K562 (cell line): ENCODE data around the gene PLEKHM2. TPM values are rescaled to one million over a fixed set of nuclear protein-coding genes. Genes with fewer than 3 reads are reported as not detected.

Source experiments
- BHLHE40 ChIP-seq: IDR thresholded peaks from 2 replicates; pipeline ENCODE4 v1.6.1; 2011; ENCODE audit warnings: low read length, improper control_type of control experiment
- ELF4 ChIP-seq: fragments of 450-650 bp; formaldehyde crosslinking; IDR thresholded peaks from 2 replicates; pipeline ENCODE4 v1.4.0; 2022; ENCODE audit warnings: missing genetic modification characterization
- ETV5 ChIP-seq: sonication (generic); formaldehyde crosslinking; IDR thresholded peaks from 2 replicates; pipeline ENCODE4 v1.4.0; 2020; ENCODE audit warnings: low read depth, mild to moderate bottlenecking, missing genetic modification reagents
- FOXP1 ChIP-seq: sonication (generic); formaldehyde crosslinking; IDR thresholded peaks from 2 replicates; pipeline ENCODE4 v1.8.0; 2022; ENCODE audit warnings: mild to moderate bottlenecking, missing genetic modification reagents
- HIVEP1 ChIP-seq: fragments of 250-450 bp; sonication (Bioruptor Pico); IDR thresholded peaks from 2 replicates; pipeline ENCODE4 v1.4.0; 2020; ENCODE audit warnings: mild to moderate bottlenecking
- L3MBTL2 ChIP-seq: fragments of 450-650 bp; IDR thresholded peaks from 2 replicates; pipeline ENCODE4 v1.6.1; 2016; ENCODE audit warnings: mild to moderate bottlenecking, moderate library complexity
- LCOR ChIP-seq: sonication (generic); formaldehyde crosslinking; IDR thresholded peaks from 2 replicates; pipeline ENCODE4 v1.8.0; 2022; ENCODE audit warnings: mild to moderate bottlenecking, missing genetic modification reagents
- MTA3 ChIP-seq: fragments of 450-650 bp; formaldehyde crosslinking; IDR thresholded peaks from 2 replicates; pipeline ENCODE4 v1.6.1; 2017; ENCODE audit warnings: mild to moderate bottlenecking, borderline replicate concordance
- PRMT5 ChIP-seq: sonication (generic); formaldehyde crosslinking; IDR thresholded peaks from 2 replicates; pipeline ENCODE4 v1.5.0; 2020; ENCODE audit warnings: missing genetic modification reagents
- RUNX1 ChIP-seq: sonication (generic); IDR thresholded peaks from 2 replicates; pipeline ENCODE4 v1.6.1; 2016; ENCODE audit warnings: antibody characterized with exemption, low read depth
- SMARCE1 ChIP-seq: fragments of 450-650 bp; IDR thresholded peaks from 2 replicates; pipeline ENCODE4 v1.7.1; 2016; ENCODE audit warnings: mild to moderate bottlenecking
- TCF7L2 ChIP-seq: fragments of 150-350 bp; IDR thresholded peaks from 2 replicates; pipeline ENCODE4 v1.6.1; 2016; ENCODE audit warnings: low read depth, mild to moderate bottlenecking, low read length, moderate library complexity
- ZKSCAN1 ChIP-seq: fragments of 150-350 bp; IDR thresholded peaks from 2 replicates; pipeline ENCODE4 v1.6.1; 2016; ENCODE audit warnings: low read depth, low read length
- ZKSCAN3 ChIP-seq: fragments of 250-450 bp; sonication (Bioruptor Pico); IDR thresholded peaks from 2 replicates; pipeline ENCODE4 v1.4.0; 2020
- ZNF3 ChIP-seq: fragments of 250-450 bp; sonication (Bioruptor Pico); IDR thresholded peaks from 2 replicates; pipeline ENCODE4 v1.5.0; 2021; ENCODE audit warnings: mild to moderate bottlenecking, moderate library complexity
- polyA plus RNA-seq, 8 experiments: library from polyadenylated mRNA; depleted of rRNA in 4 of 8; stranded (reverse) in 5 of 8; unstranded in 3 of 8; fragments of >200 nt; fragmentation: Nextera tagmentation in 2 of 8; fragmentation: Illumina TruSeq in 1 of 8; extraction: Ambion mirVana in 2 of 8; extraction: Trizol in 1 of 8; gene quantifications; 2 replicates each; pipeline versions ENCODE4 v1.2.1 to v1.2.3, GENCODE V29; 2011 to 2014; ENCODE audit warnings: inconsistent platforms in 1 of 8, missing spikeins in 1 of 8
- total RNA-seq, 7 experiments: library from RNA; depleted of rRNA in 6 of 7; stranded (reverse); fragments of >200 nt in 6 of 7; fragmentation: Illumina TruSeq in 2 of 7; extraction: Trizol in 2 of 7; gene quantifications; 2 replicates each; pipeline versions ENCODE4 v1.2.1 to v1.2.3, GENCODE V29; 2011 to 2021; ENCODE audit warnings: low replicate concordance in 1 of 7
- TF ChIP-seq, protein P1 (sequence below): fragments of 250-450 bp; sonication (Bioruptor Pico); IDR thresholded peaks from 2 replicates; pipeline ENCODE4 v1.8.0; 2022; ENCODE audit warnings: inconsistent platforms
- TF ChIP-seq, protein P2 (sequence below): conservative IDR thresholded peaks from 2 replicates; pipeline ENCODE4 v1.6.1; 2011; ENCODE audit warnings: low read depth, mild to moderate bottlenecking, low read length; ENCODE audit not compliant: control insufficient read depth
- TF ChIP-seq, protein P3 (sequence below): IDR thresholded peaks from 2 replicates; pipeline ENCODE4 v1.6.1; 2011; ENCODE audit not compliant: insufficient read length; ENCODE audit errors: extremely low read depth
- TF ChIP-seq, protein P4 (sequence below), 2 experiments: fragments of 150-350 bp in 1 of 2; IDR thresholded peaks; 2 replicates each; pipeline ENCODE4 v1.6.1; 2012 to 2016; ENCODE audit warnings: low read depth in 2 of 2, low read length in 2 of 2, mild to moderate bottlenecking in 1 of 2, moderate library complexity in 1 of 2

The PLEKHM2 gene
- total and polyA plus RNA-seq, 9 of the 15 experiments (the other 6 are each of a cell fraction or from before 2014, with no cell fraction given), result 0.27 to 63.7 (median 33.2) TPM

DNA sequence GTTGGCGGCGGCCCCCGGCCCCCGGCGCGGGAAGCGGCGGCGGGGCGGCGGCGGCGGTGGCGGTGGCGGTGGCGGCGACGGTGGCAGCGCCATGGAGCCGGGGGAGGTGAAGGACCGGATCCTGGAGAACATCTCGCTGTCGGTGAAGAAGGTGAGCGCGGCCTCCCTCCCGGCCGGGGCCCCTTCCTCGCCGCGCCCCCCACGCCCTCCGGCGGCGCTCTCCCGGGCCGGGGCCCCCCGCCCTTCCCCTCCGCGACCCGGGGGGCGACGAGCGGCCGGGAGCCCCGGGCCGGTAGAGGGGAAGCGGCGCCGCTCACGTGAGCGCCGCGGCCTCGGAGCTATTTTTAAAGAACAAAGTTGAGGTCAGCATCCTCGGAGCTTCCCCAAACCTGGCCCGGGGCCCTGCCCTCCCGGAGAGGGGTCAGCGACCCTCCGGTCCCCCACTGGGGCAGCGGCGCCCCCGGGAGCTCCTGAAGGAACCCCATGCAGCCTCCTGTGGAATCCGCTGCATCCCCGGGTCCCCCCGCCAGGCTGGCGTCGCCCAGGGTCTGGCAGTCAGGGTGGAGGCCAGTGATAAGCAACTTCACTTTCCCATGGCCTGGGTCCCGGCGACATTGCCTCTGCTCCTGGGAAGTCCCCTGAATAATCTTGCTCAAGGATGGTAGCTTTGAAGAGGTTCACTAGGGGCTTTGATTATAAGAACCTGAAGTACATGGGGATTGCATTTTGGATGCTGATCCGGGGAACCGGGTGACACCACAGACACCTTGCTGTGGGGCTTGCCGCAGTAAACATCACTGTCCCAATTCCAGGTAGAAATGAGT lies 560 bp downstream of the PLEKHM2 start (continued):
- TF ChIP-seq ETV5 (CRISPR knock-in tag) (peak; percentile 32; the same call in 1 of the 2 replicates), RUNX1 (no peak), SMARCE1 (no peak), ZKSCAN3 (CRISPR knock-in tag) (no peak), L3MBTL2 (peak; percentile 43; the same call in 1 of the 2 replicates), FOXP1 (no peak), ZKSCAN1 (no peak), MTA3 (0 out of 2 replicates have a peak, but pooled peaks have one; percentile 52), PRMT5 (peak; percentile 56; the same call in 1 of the 2 replicates), ELF4 (CRISPR knock-in tag) (no peak), LCOR (no peak), BHLHE40 (peak; percentile 78), TCF7L2 (no peak), HIVEP1 (CRISPR knock-in tag) (no peak), ZNF3 (CRISPR knock-in tag) (no peak)
- TF ChIP-seq, protein P1, sequence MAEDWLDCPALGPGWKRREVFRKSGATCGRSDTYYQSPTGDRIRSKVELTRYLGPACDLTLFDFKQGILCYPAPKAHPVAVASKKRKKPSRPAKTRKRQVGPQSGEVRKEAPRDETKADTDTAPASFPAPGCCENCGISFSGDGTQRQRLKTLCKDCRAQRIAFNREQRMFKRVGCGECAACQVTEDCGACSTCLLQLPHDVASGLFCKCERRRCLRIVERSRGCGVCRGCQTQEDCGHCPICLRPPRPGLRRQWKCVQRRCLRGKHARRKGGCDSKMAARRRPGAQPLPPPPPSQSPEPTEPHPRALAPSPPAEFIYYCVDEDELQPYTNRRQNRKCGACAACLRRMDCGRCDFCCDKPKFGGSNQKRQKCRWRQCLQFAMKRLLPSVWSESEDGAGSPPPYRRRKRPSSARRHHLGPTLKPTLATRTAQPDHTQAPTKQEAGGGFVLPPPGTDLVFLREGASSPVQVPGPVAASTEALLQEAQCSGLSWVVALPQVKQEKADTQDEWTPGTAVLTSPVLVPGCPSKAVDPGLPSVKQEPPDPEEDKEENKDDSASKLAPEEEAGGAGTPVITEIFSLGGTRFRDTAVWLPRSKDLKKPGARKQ, result no peak
- TF ChIP-seq, protein P2, sequence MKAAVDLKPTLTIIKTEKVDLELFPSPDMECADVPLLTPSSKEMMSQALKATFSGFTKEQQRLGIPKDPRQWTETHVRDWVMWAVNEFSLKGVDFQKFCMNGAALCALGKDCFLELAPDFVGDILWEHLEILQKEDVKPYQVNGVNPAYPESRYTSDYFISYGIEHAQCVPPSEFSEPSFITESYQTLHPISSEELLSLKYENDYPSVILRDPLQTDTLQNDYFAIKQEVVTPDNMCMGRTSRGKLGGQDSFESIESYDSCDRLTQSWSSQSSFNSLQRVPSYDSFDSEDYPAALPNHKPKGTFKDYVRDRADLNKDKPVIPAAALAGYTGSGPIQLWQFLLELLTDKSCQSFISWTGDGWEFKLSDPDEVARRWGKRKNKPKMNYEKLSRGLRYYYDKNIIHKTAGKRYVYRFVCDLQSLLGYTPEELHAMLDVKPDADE, result no peak
- TF ChIP-seq, protein P3, sequence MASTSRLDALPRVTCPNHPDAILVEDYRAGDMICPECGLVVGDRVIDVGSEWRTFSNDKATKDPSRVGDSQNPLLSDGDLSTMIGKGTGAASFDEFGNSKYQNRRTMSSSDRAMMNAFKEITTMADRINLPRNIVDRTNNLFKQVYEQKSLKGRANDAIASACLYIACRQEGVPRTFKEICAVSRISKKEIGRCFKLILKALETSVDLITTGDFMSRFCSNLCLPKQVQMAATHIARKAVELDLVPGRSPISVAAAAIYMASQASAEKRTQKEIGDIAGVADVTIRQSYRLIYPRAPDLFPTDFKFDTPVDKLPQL, result no peak
- TF ChIP-seq, protein P4, sequence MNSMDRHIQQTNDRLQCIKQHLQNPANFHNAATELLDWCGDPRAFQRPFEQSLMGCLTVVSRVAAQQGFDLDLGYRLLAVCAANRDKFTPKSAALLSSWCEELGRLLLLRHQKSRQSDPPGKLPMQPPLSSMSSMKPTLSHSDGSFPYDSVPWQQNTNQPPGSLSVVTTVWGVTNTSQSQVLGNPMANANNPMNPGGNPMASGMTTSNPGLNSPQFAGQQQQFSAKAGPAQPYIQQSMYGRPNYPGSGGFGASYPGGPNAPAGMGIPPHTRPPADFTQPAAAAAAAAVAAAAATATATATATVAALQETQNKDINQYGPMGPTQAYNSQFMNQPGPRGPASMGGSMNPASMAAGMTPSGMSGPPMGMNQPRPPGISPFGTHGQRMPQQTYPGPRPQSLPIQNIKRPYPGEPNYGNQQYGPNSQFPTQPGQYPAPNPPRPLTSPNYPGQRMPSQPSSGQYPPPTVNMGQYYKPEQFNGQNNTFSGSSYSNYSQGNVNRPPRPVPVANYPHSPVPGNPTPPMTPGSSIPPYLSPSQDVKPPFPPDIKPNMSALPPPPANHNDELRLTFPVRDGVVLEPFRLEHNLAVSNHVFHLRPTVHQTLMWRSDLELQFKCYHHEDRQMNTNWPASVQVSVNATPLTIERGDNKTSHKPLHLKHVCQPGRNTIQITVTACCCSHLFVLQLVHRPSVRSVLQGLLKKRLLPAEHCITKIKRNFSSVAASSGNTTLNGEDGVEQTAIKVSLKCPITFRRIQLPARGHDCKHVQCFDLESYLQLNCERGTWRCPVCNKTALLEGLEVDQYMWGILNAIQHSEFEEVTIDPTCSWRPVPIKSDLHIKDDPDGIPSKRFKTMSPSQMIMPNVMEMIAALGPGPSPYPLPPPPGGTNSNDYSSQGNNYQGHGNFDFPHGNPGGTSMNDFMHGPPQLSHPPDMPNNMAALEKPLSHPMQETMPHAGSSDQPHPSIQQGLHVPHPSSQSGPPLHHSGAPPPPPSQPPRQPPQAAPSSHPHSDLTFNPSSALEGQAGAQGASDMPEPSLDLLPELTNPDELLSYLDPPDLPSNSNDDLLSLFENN (IDR thresholded peaks at IDR 0.05; ENCODE audit: low read depth in 2 of 2, low read length in 2 of 2), result no peak
